ENCODE data around the gene IL36RN.

- no peak for TF ChIP-seq CTCF (IDR thresholded peaks at IDR 0.05; ENCODE audit: poor library complexity, severe bottlenecking)
- TF ChIP-seq REST (IDR thresholded peaks at IDR 0.05; ENCODE audit: borderline replicate concordance), result no peak
- TF ChIP-seq EP300 (conservative IDR thresholded peaks at IDR 0.05; ENCODE audit: poor library complexity, severe bottlenecking), result no peak
- no peak for TF ChIP-seq POLR2AphosphoS5 (IDR thresholded peaks at IDR 0.05)
- TF ChIP-seq RAD21 (conservative IDR thresholded peaks at IDR 0.05), result no peak
These were observed 6.5 kb upstream of the IL36RN start, which contains the start of gene IL36B for GRCh38 chr2:113052396-113052917.
